GM18511 (cell line): ENCODE results near the gene ANKS4B.
"Not testable (repeated sequence)": the region's sequence is repeated elsewhere in the genome, so short reads cannot be mapped to it uniquely, and the experiment has no call there.

ENCODE experiments used
- ATAC-seq: cut with Tn5 transposase; IDR thresholded peaks from one replicate; pipeline ENCODE4 v1.9.1; 2021; ENCODE audit warnings: mild to moderate bottlenecking, moderate library complexity; ENCODE audit not compliant: unreplicated experiment

Gene ANKS4B

GRCh38 chr16:21218153-21218552 lies 15.3 kb upstream of the ANKS4B start:
- no peak for ATAC-seq

GRCh38 chr16:21219551-21219950 lies 13.9 kb upstream of the ANKS4B start:
- no peak for ATAC-seq

GRCh38 chr16:21222495-21223337 lies 10.8 kb upstream of the ANKS4B start:
- no peak for ATAC-seq

GRCh38 chr16:21223787-21224186 lies 9.7 kb upstream of the ANKS4B start:
- no peak for ATAC-seq

GRCh38 chr16:21224800-21225199 lies 8.7 kb upstream of the ANKS4B start:
- ATAC-seq: no peak

- no peak for ATAC-seq
These were observed 6.8 kb upstream of the ANKS4B start for GRCh38 chr16:21226749-21227148.

- ATAC-seq: no peak
These were observed 5.6 kb upstream of the ANKS4B start for GRCh38 chr16:21227866-21228265.

GRCh38 chr16:21228361-21228872 lies 5.1 kb upstream of the ANKS4B start:
- ATAC-seq: no peak

GRCh38 chr16:21233045-21233520 lies 416 bp upstream of the ANKS4B start:
- no peak for ATAC-seq

- no peak for ATAC-seq
These were observed 1.7 kb downstream of the ANKS4B start for GRCh38 chr16:21235199-21235585.

- no peak for ATAC-seq
These were observed 3.3 kb downstream of the ANKS4B start for GRCh38 chr16:21236831-21237230.

GRCh38 chr16:21239646-21240045 lies 6.1 kb downstream of the ANKS4B start:
- ATAC-seq: no peak

GRCh38 chr16:21242756-21243155 lies 9.3 kb downstream of the ANKS4B start:
- ATAC-seq: no peak

- ATAC-seq: no peak
These were observed 11.2 kb downstream of the ANKS4B start for GRCh38 chr16:21244518-21245215.

GRCh38 chr16:21248179-21248578 lies 14.7 kb downstream of the ANKS4B start:
- not testable (repeated sequence) for ATAC-seq

GRCh38 chr16:21250072-21250923 lies 16.8 kb downstream of the ANKS4B start:
- no peak for ATAC-seq

GRCh38 chr16:21253470-21253869 lies 20.0 kb downstream of the ANKS4B start:
- no peak for ATAC-seq

GRCh38 chr16:21256636-21257035 lies 23.1 kb downstream of the ANKS4B start:
- ATAC-seq: no peak

GRCh38 chr16:21257284-21257683 lies 23.8 kb downstream of the ANKS4B start:
- no peak for ATAC-seq

GRCh38 chr16:21260870-21261791 lies 27.6 kb downstream of the ANKS4B start:
- ATAC-seq: peak; percentile 70
